DMS114 treated with DMSO at 0.1 percent for 48 hours (cell line): ENCODE data around the gene PXYLP1.
"Not testable (repeated sequence)": the region's sequence is repeated elsewhere in the genome, so short reads cannot be mapped to it uniquely, and the experiment has no call there.

Source experiments
- DNase-seq: peaks from one replicate; lab custom pipeline; 2025; ENCODE audit not compliant: unreplicated experiment; lab: John Stamatoyannopoulos, UW

PXYLP1 gene, protein sequence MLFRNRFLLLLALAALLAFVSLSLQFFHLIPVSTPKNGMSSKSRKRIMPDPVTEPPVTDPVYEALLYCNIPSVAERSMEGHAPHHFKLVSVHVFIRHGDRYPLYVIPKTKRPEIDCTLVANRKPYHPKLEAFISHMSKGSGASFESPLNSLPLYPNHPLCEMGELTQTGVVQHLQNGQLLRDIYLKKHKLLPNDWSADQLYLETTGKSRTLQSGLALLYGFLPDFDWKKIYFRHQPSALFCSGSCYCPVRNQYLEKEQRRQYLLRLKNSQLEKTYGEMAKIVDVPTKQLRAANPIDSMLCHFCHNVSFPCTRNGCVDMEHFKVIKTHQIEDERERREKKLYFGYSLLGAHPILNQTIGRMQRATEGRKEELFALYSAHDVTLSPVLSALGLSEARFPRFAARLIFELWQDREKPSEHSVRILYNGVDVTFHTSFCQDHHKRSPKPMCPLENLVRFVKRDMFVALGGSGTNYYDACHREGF

DNA sequence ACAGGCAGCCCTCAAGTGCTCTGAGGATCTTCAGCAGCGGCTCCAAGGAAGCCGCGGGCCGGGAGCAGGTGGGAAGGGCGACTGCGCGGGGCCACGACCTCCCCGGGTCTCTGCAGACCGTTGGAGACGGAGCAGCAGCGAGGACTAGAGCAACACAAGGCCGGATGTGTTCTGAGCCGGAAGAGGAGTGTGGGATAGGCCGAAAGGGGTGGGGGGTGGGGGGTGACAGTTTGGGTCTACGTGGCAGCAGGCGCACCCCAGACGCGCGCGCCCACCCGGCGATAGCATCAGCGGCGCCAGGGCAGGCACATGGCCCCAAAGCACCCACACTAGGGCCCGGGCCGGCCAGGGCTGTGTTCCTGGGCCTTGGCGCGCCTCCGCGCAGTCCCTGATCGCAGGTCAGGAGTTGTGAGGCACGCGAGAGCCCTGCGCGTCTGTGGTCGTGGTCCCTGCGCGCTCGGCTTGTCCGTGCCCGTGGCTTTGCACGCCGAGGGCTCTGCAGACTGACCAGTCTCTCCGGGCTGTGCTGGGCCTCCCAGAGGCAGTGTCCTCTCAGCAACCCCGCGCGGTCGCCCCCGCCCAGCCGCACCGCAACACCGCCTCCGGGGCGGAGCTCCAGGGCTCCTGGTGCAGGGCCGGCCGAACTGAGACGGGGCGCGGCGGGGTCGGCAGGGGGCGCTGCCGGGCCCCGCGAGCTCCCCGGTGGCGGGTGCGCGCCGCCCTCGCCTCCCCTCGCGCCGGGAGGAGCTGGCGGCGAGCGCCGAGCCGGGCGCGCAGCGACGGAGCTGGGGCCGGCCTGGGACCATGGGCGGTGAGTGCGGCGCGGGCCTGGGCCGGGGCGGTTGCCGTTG lies at the start of gene PXYLP1:
Gene PXYLP1 (plus strand): TSS at position 725 of the 851 bp plus-strand sequence. CDS start 28,351 bp downstream, outside the sequence.
- DNase-seq, result peak; percentile 67

DNA sequence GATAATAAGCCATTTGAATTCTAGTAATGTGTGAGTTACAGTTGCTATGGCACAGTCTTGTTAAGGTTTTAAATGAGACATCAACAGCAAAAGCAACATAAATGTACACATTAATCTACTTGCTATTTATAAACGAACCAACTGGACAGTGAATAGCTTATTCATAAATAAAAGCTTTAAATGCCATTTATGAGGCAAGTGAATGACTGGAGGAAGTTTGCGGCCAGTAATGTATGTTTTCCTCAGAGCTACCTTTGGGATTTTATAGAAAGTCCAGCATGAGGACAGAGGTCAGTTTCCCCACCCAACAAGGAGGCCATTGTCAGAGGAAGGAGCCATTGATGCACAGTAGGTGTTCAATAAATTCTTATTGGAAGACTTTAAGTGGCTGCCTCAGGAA lies 48.0 kb upstream of the PXYLP1 start:
- DNase-seq, result no peak

- no peak for DNase-seq
Measured at GRCh38 chr3:141184430-141184829, 47.2 kb upstream of the PXYLP1 start.

DNA sequence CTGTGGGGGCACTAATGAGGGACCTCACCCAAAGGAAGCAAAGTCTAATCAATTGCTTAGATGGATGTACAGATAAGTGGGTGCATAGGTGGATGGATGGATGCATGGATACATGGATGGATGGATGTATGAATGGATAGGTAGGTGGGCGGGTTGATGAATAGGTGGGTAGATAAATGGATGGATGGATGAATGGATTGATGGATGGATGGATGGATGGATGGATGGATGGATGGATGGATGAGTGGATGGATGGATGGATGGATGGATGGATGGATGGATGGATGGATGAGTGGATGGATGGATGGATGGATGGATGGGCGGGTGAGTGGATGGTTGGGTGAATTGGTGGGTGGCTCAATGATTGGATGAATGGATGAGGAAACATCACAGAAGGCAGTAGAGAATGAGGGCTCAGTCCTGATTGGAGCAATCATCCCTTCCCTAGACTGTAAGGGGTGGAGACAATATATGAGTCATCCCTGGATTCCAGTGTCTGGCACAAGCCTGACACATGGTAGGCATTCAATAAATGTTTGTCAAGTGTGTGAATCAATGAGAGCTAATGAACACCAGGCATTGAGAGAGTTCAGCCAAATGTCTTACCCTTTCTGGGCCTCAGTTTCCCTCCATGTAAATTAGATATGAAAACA lies 40.4 kb upstream of the PXYLP1 start:
- no peak for DNase-seq

GRCh38 chr3:141192345-141192744 lies 39.3 kb upstream of the PXYLP1 start:
- peak; percentile 90 for DNase-seq

- no peak for DNase-seq
Measured at GRCh38 chr3:141193066-141193830, 38.4 kb upstream of the PXYLP1 start.

DNA sequence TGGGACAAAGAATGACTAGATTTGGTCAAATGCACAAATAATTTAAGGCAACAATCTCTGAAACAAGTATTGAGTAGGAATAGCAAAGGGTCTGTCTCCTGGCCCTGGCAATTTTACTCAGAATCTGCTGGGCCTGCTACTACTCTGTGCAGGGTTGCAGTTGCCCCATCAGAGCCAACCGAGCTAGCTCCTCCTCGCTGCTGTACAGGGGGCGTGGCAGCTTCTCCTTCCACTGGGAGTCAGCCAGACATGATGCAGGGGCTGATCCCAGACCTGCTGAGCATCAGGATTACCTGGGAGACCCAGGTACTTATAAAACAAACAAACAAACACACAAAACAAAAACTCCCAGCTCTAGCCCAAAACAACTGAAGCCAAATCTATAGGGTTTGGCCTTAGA lies 30.5 kb upstream of the PXYLP1 start:
- no peak for DNase-seq

DNA sequence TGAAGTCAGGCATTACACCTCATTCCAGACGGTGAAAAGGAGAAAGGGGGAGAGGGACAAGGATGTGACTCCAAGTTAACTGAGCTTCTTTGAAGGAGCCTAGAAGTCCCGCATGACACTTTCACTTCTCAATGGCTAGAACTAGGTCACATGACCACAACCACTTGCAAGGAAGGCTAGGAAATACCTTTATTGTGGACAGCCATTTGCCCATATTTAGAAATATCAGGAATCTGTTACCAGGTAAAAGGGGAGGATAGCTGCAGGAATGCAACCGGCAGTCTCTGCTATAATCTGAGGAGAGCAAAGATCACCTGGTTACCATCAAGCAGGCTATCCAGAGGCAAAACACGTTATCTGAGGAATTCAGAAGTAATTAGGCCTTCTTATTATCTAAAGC lies 28.9 kb upstream of the PXYLP1 start:
- no peak for DNase-seq

DNA sequence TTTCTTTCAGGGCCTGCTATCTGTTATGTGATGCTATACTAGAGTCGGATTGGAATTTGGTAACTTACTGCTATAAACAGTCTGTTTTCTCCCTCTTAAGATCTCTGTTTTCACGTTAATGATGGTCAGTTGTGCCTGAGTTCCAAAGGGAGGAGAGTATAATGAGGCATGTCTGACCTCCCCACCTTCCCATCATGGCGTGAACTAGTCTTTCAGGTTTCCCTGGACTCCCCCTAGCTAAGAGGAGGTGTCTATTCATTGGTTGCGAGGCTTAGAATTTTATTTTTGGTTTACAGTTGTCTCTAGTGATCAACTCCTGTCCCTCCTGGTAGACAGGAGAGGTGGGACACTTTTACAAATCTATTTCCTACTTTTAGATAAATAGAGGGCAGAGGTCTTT lies 27.8 kb upstream of the PXYLP1 start:
- DNase-seq, result no peak

- no peak for DNase-seq
Measured at GRCh38 chr3:141204343-141204742, 27.3 kb upstream of the PXYLP1 start.

DNA sequence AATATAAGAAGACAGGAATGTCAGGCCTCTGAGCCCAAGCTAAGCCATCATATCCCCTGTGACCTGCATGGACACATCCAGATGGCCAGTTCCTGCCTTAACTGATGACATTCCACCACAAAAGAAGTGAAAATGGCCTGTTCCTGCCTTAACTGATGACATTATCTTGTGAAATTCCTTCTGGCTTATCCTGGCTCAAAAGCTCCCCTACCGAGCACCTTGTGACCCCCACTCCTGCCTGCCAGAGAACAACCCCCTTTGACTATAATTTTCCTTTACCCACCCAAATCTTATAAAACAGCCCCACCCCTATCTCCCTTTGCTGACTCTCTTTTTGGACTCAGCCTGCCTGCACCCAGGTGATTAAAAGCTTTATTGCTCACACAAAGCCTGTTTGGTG lies 20.3 kb upstream of the PXYLP1 start:
- not testable (repeated sequence) for DNase-seq

GRCh38 chr3:141212101-141212500 lies 19.5 kb upstream of the PXYLP1 start:
- DNase-seq, result no peak

- DNase-seq, result no peak
Measured at GRCh38 chr3:141212555-141212954, 19.1 kb upstream of the PXYLP1 start.

- DNase-seq, result no peak
Measured at GRCh38 chr3:141216975-141217374, 14.7 kb upstream of the PXYLP1 start.

DNA sequence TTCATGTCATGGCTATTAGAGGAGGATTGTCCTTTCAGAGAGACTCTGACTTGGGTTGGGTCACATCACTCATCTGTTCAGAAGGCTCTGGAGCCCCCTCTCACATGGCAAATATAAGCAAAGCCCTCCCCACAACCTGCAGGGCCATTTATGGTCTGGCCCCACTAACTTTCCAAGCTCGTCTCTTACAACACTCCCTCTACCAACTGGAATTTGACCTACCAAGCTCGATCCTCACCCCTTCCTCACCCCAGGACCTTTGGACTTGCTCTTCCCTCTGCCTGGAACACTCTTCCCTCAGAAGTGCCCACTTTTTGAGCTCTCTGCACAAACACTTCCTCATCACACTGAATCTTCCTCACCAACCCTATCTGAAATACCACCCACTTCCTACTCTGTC lies 14.2 kb upstream of the PXYLP1 start:
- no peak for DNase-seq

GRCh38 chr3:141218162-141218835 lies 13.3 kb upstream of the PXYLP1 start:
- no peak for DNase-seq

DNA sequence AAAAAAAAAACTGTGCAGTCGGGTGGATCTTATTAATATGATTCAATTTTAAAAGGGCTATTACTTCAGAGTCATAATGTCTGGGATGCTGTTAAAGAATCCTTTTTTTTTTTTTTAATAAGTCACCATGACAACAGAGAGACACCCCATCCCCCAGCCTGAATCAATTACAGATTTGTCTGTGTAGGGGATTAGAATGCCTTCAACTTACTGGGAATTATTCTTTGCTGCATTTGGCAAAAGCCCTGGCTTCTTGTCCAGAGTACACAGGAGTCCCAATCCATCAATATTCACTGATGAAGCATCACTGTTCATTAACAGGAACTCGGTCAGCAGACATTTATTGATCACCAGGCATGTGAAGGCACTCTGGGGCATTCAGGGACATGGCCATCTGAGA lies 12.7 kb upstream of the PXYLP1 start:
- DNase-seq, result no peak

DNA sequence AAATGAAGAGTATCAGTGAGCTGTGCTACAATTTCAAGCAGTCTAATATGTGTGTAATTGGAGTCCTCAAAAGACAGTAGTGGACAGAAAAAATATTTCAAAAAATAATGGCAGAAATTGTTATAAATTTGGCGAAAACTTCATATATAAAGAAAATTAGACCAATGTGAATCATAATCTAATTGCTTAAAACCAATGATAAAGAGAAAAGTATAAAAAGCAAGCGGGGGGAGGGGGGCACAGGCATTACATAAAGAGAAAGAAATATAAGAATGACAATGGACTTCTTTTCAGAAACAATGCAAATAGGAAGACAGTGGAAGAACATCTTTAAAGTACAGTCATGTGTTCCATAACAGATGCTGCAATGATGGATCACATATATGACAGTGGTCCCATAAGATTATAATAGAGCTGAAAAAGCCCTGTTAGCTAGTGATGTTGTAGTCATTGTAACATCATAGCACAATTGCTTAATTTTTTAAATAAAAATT lies 7.9 kb upstream of the PXYLP1 start:
- DNase-seq, result no peak

GRCh38 chr3:141225939-141226338 lies 5.7 kb upstream of the PXYLP1 start:
- no peak for DNase-seq

GRCh38 chr3:141227216-141227615 lies 4.4 kb upstream of the PXYLP1 start:
- DNase-seq, result no peak
